ENCODE results near the gene NUP214.
"Not testable (repeated sequence)": the region's sequence is repeated elsewhere in the genome, so short reads cannot be mapped to it uniquely, and the experiment has no call there.

NUP214 gene

DNA sequence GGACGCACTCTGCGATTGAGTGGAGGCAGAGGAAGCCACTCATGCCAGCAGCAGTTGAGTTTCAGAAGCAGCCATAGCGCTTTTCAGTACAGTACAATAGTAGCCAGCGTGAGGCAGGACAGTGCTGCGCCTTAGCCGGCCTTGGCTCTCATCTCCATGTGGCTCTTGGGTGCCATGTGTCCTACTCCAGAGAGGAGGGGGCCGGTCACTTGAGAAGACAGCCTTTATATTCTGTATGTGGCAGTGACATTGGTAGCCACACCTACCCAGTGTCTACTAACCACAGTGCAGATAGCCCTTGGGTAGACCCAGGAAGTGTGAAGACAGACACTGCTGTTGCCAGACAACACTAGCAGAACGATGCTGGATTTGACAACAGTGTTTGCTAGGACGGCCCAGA is 108.6 kb downstream of the NUP214 start:
- DNase-seq (ENCODE audit: low spot score): peak; percentile 44

DNA sequence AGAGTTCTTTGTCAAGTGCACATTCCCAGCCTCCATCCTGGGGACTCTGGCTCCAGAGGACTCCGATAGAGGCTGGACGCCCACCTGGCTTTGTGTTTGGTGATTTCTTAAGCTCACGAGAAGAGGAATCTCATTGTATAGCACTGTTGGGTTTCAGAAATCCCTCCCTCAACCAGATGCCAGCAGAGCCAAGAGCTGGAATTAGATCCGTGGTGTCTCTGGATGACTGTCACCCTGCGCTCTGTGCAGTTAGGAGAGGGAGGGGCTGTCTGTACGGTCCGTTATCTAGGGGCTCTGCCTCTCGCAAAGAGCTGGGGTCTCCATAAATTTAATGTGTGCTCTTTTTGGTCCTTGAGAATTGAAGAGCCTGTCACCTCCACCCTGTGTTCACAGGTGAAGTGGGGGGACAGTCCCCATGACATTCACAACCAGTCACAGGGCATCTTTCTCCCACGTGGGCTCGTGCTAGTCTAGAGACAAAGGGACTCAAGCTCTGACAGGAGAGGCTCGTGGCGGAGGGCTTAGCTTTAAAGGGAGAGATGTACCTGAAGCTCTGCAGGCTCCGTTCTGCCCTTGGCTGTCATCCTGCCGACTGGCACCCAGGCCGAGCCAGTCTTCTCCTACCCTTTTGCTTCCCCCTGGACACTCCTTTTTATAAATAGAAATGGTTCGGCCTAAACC is 109.6 kb downstream of the NUP214 start:
- no peak for DNase-seq (ENCODE audit: low spot score)

- DNase-seq (ENCODE audit: low spot score): no peak
These were observed 110.1 kb downstream of the NUP214 start for GRCh38 chr9:131235480-131235851.

- no peak for DNase-seq (ENCODE audit: low spot score)
These were observed 110.8 kb downstream of the NUP214 start for GRCh38 chr9:131236161-131236560.

DNA sequence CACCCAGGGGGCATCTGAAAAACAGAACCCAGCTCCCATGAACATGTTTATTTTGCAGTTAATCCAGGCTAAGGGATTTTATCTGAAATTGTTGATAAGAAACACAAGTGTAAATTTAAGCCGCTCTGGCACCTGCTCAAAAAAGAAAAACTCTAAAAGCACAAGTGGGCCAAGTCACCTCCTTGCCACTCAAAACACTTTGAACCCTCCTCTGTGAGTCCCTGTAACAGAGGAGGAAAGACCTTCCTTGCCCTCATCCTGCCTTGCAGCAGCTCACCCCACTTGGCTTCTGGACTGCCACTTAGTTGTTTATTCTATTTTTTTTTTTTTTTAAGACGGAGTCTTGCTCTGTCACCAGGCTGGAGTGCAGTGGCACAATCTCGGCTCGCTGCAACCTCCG is 111.4 kb downstream of the NUP214 start:
- DNase-seq (ENCODE audit: low spot score): no peak

GRCh38 chr9:131237291-131237690 is 111.9 kb downstream of the NUP214 start:
- no peak for DNase-seq (ENCODE audit: low spot score)

DNA sequence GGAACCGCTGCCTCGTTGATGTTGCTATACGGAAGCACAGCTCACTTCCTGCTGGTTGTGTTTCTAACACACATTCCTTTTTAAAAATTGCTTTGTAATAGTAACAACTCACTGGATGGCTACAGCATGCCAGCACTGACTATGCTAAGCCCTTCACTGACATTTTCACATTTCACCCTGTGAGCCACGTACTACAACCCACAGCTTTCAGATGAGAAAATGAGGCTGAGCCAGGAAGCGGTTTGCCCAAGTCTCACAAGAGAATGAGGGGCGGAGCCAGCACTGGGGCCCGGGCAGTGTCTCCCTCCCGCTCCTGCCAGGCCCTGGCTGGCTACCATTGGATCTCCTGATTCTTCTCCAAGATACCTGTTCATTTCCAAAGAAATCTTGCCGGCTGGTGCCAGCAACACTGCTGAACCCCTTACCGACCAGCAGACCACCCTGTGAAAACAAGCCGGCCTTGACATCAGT is 112.6 kb downstream of the NUP214 start:
- peak; percentile 88 for DNase-seq (ENCODE audit: low spot score)

DNA sequence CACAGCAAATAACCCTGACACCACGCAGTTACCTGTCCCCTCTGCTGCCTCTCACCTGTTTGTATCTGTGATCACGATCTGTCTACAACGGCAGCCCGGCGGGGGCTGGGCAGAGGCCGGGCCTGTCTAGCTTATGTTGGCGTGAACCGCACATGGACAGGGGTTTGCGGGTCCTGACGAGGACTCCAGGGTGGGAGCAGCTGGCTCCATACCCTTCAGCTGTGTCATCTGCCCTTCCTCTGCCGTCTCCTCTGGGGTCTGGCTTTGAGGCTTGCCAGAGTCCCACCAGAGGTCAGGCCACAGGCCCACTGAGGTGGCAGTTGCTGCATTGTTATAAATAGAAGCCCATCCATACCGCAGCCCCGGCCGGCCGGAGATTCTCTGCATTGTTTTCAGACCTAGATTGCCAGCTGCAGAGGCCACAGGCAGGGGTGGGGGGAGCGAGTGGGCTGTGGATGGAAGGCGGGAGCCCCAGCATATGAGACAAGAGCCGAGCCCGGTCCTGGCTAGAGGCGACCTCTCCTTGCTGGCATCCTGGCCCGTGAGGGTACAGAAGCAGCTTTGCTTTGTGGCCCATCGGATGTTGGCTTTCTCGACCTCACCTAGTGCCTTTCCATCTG is 113.1 kb downstream of the NUP214 start:
- DNase-seq (ENCODE audit: low spot score): no peak

GRCh38 chr9:131239161-131239975 is 114.0 kb downstream of the NUP214 start:
- DNase-seq (ENCODE audit: low spot score): no peak

DNA sequence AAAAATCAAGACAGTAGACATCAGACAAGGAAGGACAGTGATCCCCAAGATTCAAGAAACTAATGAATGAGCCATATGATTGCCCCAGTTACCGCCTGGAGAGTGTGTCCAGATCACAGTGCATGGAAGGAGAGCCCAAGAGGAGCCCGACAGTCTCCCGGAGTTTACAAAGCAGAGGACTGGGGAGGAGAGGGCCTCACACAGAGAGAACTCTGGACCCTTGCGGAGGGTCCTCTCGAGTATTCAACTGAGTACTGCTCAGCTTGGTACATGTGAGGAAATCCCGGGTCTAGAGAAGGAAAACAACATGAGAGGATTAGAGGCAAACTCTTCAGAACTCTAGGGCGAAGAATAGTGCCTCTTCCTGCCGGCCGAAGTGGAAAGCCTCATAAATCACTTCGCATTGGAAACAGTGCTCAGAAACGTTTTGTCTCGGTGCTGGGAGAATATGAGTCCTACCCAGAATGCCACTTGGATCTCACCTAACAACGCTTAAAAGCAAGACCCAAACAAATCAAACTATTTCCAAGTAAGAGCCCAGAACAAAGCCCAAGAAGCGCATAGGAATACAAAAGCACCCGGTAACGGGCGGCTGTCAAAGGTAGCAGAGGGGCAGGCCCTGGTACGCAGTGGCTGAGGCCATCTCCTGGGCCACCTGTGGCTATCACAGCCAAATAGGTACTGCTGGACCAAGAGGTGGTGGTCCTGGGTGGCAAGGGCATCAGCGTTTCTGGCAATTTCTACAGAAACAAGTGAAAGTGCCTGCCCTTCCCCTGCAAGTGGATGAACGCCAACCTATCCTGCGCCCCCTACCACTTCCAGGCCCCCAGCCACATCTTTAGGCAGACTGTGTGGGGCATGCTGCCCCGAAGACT is 114.9 kb downstream of the NUP214 start:
- no peak for DNase-seq (ENCODE audit: low spot score)

GRCh38 chr9:131244331-131244730 is 118.9 kb downstream of the NUP214 start:
- not testable (repeated sequence) for DNase-seq (ENCODE audit: low spot score)

DNA sequence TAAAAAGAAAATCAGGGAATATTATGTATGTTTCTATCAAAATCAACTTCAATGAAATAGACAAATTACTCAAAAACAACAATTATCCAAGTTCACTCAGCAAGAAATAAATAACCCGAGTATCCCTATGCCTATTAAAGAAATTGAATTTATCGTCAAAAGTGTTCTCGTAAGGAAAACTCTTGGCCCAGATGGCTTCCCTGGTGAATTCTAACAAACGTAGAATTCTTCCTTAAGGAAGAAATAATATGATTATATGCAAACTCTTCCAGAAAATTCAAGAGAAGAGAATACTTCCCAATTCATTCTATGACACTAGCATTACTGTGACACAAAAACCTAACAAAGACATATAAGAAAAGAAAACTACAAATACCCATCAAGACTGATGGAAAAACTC is 121.2 kb downstream of the NUP214 start:
- no peak for DNase-seq (ENCODE audit: low spot score)

- no peak for DNase-seq (ENCODE audit: low spot score)
These were observed 126.7 kb downstream of the NUP214 start for GRCh38 chr9:131252120-131252519.

- DNase-seq (ENCODE audit: low spot score): no peak
These were observed 128.6 kb downstream of the NUP214 start for GRCh38 chr9:131253891-131254491.

- no peak for DNase-seq (ENCODE audit: low spot score)
These were observed 129.2 kb downstream of the NUP214 start for GRCh38 chr9:131254626-131255025.

DNA sequence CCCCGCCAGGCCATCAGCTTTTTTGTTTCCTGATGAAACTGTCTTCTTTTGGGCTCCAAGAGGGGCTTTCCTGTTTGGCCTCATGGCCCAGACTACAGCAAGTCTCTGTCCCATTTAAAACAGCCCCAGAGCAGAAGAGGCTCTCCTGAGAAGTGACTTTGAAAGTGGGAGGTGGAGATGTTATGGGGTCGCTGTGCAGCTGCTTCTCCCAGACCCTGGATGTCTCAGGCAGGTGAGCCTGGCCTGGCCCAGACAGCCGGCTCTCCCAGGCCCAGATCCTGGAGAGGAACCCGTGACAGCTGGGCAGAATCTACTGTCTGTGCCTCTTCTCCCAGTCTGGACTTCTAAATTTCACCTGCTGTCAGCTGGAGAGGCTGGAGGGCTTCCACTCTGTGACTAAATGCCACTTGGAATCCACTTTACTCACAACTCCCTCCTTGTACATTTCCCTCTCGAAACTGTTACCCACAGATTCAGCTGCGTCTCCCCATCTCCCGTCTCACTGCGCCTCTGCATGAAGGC is 130.4 kb downstream of the NUP214 start:
- DNase-seq (ENCODE audit: low spot score): no peak

- no peak for DNase-seq (ENCODE audit: low spot score)
These were observed 132.1 kb downstream of the NUP214 start for GRCh38 chr9:131257266-131258025.

DNA sequence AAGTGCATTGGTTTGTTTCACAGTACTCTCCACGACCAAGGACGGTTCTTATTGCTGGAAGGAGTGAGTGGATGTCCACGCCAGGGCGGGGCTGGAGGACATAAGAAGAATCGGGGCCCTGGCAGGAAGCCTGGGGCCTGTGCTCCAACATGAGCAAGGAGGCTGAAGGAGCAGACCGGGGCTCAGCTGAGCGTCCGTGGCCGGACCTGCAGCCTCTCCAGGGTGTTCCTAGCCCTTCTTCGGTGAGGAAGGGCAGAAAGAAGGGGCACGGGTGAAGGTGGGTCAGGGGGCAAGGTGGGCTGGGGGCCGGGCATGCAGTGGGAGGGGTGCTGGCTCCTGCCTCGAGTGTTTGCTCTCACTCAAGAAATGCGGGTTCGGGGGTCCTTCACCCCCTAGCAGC is 132.8 kb downstream of the NUP214 start:
- no peak for DNase-seq (ENCODE audit: low spot score)

DNA sequence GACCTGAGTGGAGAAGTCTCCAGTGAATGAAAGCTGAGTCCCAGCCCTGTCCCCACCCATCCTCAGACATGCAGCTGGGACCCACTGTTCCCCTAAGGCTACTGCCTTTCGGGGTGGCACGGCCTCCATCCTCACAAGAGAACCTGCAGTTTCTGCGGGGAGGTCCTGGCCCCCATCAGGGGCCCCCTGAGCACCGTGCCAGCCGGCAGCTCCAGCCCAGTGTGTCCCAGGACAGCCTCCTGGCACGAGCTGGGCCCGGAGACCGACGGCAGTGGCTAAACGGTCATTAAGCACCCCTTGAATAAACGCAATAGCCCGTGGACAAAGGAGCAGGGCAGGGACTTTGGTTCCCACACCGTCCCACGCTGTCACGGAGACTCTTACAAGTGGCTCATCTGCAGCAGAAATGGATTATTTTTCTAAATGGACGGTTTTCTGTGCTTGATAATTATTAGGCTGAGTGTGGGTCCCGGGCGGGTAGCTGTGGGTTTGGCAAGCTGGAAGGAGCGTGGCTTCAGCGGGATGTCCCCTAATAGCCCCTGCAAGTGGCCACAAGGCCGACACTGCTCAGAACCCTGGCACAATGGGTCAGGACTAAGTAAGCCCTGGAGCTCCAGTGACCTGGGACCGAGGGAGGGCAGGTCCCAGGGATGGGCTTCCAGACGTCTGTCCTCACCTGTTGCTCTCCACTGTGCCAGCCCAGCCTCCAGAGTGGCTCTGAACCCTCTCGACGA is 133.5 kb downstream of the NUP214 start:
- DNase-seq (ENCODE audit: low spot score): no peak

- DNase-seq (ENCODE audit: low spot score): no peak
These were observed 134.1 kb downstream of the NUP214 start for GRCh38 chr9:131259432-131259898.
